GM12801 (cell line): ENCODE data around the gene MST1R.

Source experiments
- CTCF ChIP-seq: IDR thresholded peaks from one replicate; pipeline ENCODE4 v1.5.1; 2011; ENCODE audit warnings: control low read depth; ENCODE audit not compliant: insufficient read length; ENCODE audit errors: extremely low read depth

Gene MST1R

GRCh38 chr3:49930168-49930690 lies 26.6 kb upstream of the MST1R start:
- no peak for TF ChIP-seq CTCF

GRCh38 chr3:49929291-49930167 lies 25.9 kb upstream of the MST1R start, which contains the start of gene MON1A:
Gene MON1A (minus strand): TSS chr3:49929811. CDS start chr3:49913346, 16,465 bp downstream.
- TF ChIP-seq CTCF = no peak

GRCh38 chr3:49928481-49929017 lies 24.9 kb upstream of the MST1R start:
- no peak for TF ChIP-seq CTCF

GRCh38 chr3:49927798-49928197 lies 24.1 kb upstream of the MST1R start:
- TF ChIP-seq CTCF = no peak

- TF ChIP-seq CTCF = no peak
Observed at GRCh38 chr3:49926117-49926728, 22.6 kb upstream of the MST1R start.

- no peak for TF ChIP-seq CTCF
Observed at GRCh38 chr3:49925485-49925884, 21.8 kb upstream of the MST1R start.

GRCh38 chr3:49924683-49925082 lies 21.0 kb upstream of the MST1R start:
- no peak for TF ChIP-seq CTCF
